A673 (cell line): ENCODE data around the gene RSPH9. TPM values are rescaled to one million over a fixed set of nuclear protein-coding genes. Genes with fewer than 3 reads are reported as not detected.

Experiments
- BruUV-seq: library from RNA; stranded (reverse); fragments of 400-500 nt; replicated peaks from 2 replicates; lab custom pipeline; 2021; lab: Mats Ljungman, UMichigan
- CTCF ChIA-PET: fragments of 300-600 bp; sonication (Branson Sonifier 250); formaldehyde crosslinking; loops from one replicate; lab custom pipeline; 2022; ENCODE audit warnings: antibody characterized with exemption; lab: Charles Lee
- POLR2A ChIA-PET: fragments of 300-600 bp; sonication (Branson Sonifier 250); formaldehyde crosslinking; loops from one replicate; lab custom pipeline; 2022; ENCODE audit warnings: antibody characterized with exemption; ENCODE audit not compliant: low non-redundant PET; lab: Charles Lee
- DNase-seq: peaks from one replicate; pipeline ENCODE4 v3.0.0-alpha.2; 2015; ENCODE audit warnings: low spot score
- H3K27ac ChIP-seq: fragments of 200-600 bp; sonication (generic); 2 replicates; pipeline ENCODE4 v1.5.1; 2016; ENCODE audit warnings: mixed run types, low read depth, mild to moderate bottlenecking, mixed read lengths, antibody characterized with exemption, low read length; ENCODE audit not compliant: poor library complexity, severe bottlenecking
- H3K27me3 ChIP-seq: fragments of 200-600 bp; sonication (generic); replicated peaks from 2 replicates; pipeline ENCODE4 v1.6.1; 2017; ENCODE audit warnings: mixed run types, low read depth, mild to moderate bottlenecking, mixed read lengths, antibody characterized with exemption, low read length; ENCODE audit not compliant: insufficient read depth, poor library complexity
- H3K36me3 ChIP-seq: fragments of 200-600 bp; sonication (generic); 2 replicates; pipeline ENCODE4 v1.6.1; 2016; ENCODE audit warnings: mixed run types, mild to moderate bottlenecking, mixed read lengths, antibody characterized with exemption, low read length; ENCODE audit not compliant: insufficient read depth, poor library complexity, severe bottlenecking
- H3K4me1 ChIP-seq: fragments of 200-600 bp; sonication (generic); 2 replicates; pipeline ENCODE4 v1.6.1; 2017; ENCODE audit warnings: mixed run types, mild to moderate bottlenecking, mixed read lengths, antibody characterized with exemption, low read length; ENCODE audit not compliant: insufficient read depth, poor library complexity, severe bottlenecking
- H3K4me3 ChIP-seq: fragments of 200-600 bp; sonication (generic); 2 replicates; pipeline ENCODE4 v1.5.1; 2016; ENCODE audit warnings: low read depth, mixed run types, mild to moderate bottlenecking, mixed read lengths, low read length; ENCODE audit not compliant: poor library complexity, severe bottlenecking
- H3K9me3 ChIP-seq: fragments of 200-600 bp; sonication (generic); 2 replicates; pipeline ENCODE4 v1.6.1; 2016; ENCODE audit warnings: mixed run types, low read depth, mild to moderate bottlenecking, mixed read lengths, antibody characterized with exemption, low read length; ENCODE audit not compliant: poor library complexity, severe bottlenecking
- EZH2 ChIP-seq: fragments of 200-600 bp; sonication (generic); IDR thresholded peaks from 2 replicates; pipeline ENCODE4 v1.6.1; 2017; ENCODE audit warnings: borderline replicate concordance, low read depth, mild to moderate bottlenecking, mixed read lengths, antibody characterized with exemption, low read length; ENCODE audit not compliant: poor library complexity, severe bottlenecking
- intact Hi-C: fragments of 100-400 bp; cut with micrococcal nuclease; formaldehyde crosslinking; loops from one replicate; pipeline ENCODE4 v1.10.0; 2022; ENCODE audit not compliant: unreplicated experiment
- total RNA-seq: library from RNA; stranded (reverse); gene quantifications from 2 replicates; pipeline ENCODE4 v1.2.3, GENCODE V29; 2021
- TF ChIP-seq, protein P1 (sequence below): fragments of 300-800, 200-600 bp; sonication (generic); conservative IDR thresholded peaks from 2 replicates; pipeline ENCODE4 v1.5.1; 2017; ENCODE audit warnings: low read depth, mild to moderate bottlenecking, antibody characterized with exemption, low read length, moderate library complexity, mixed read lengths

Gene RSPH9
- total RNA-seq, 1 experiment from 2014 or later = 0.11 TPM

DNA sequence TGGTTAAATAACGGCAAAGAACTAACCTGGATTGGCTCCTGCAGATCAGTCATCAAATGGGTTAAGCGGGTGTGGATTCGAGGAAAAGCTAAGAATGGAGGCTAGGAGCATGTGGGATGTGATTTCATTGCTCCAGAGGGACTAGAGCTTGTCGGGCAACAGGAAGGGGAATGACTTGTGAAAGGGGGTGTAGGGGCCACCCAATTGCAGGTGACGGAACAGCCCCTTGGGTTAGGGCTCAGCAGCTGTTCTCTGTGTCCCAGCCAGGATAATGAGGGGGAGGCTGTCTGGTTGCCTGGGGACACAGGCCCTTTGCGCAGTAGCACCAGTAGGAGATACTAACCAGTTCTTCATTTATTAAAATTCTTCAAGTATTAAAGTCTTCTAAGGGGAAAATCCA, 67.7 kb downstream of the RSPH9 start:
- Histone ChIP-seq H3K27ac (no peak overlapping the region), H3K4me1 (peaks cover 47% of the 10 kb centered on the region), H3K9me3 (no peaks in the 10 kb centered on the region), H3K4me3 (no peak overlapping the region), H3K27me3 (no peaks in the 10 kb centered on the region), H3K36me3 (no peaks in the 10 kb centered on the region)
- ChIA-PET POLR2A (no interaction called here), CTCF (interaction anchor here (0.7 kb wide), 2 partner anchors 45 to 51 kb away, joined by 3 to 5 read pairs; no protein-coding TSS in a partner anchor)
- BruUV-seq = no TSS peak
- intact Hi-C loops = no loop called here
- no peak for TF ChIP-seq EZH2
- TF ChIP-seq, protein P1, sequence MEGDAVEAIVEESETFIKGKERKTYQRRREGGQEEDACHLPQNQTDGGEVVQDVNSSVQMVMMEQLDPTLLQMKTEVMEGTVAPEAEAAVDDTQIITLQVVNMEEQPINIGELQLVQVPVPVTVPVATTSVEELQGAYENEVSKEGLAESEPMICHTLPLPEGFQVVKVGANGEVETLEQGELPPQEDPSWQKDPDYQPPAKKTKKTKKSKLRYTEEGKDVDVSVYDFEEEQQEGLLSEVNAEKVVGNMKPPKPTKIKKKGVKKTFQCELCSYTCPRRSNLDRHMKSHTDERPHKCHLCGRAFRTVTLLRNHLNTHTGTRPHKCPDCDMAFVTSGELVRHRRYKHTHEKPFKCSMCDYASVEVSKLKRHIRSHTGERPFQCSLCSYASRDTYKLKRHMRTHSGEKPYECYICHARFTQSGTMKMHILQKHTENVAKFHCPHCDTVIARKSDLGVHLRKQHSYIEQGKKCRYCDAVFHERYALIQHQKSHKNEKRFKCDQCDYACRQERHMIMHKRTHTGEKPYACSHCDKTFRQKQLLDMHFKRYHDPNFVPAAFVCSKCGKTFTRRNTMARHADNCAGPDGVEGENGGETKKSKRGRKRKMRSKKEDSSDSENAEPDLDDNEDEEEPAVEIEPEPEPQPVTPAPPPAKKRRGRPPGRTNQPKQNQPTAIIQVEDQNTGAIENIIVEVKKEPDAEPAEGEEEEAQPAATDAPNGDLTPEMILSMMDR = no peak
- no peak for DNase-seq

DNA sequence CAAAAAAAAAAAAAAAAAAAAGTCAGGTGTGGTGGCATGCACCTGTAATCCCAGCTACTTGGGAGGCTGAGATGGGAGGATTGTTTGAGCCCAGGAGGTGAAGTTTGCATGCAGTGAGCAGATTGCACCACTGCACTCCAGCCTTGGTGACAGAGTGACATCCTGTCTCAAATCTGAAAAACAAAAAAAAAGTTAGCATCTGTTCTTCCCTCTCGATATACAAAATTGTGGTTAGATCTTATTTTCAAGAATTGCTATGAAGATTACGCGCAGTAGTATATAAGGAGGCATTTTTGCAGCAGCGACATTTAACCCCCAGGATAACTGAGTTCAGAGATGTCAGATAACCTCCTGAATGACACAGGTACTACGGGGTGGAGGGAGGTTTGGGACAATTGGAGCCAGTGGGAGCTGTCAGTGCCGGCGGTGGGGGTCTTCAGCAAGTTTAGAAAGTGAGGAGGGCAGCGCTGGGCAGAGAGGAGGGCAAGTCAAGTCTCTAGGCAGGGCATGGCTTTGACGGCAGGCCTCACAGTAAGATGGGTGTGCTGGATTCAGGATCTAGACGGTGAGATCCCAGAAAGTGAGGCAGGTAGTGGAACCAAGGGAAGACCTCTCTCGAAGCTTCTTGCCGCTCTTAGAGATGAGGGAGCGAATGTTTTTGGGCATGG, 68.9 kb downstream of the RSPH9 start:
- no TSS peak for BruUV-seq
- intact Hi-C loops = no loop called here
- CTCF ChIA-PET = no interaction called here
- Histone ChIP-seq H3K4me1 (peaks cover 47% of the 10 kb centered on the region), H3K27me3 (no peaks in the 10 kb centered on the region), H3K9me3 (no peaks in the 10 kb centered on the region), H3K4me3 (no peak overlapping the region), H3K27ac (peak overlapping the region; percentile 74), H3K36me3 (no peaks in the 10 kb centered on the region)
- POLR2A ChIA-PET = interaction anchor here (0.6 to 0.7 kb wide), 2 partner anchors 9 to 11 kb away, joined by 4 to 13 read pairs; no protein-coding TSS in a partner anchor
- no peak for DNase-seq
- TF ChIP-seq EZH2 = no peak
- TF ChIP-seq, protein P1 = no peak

DNA sequence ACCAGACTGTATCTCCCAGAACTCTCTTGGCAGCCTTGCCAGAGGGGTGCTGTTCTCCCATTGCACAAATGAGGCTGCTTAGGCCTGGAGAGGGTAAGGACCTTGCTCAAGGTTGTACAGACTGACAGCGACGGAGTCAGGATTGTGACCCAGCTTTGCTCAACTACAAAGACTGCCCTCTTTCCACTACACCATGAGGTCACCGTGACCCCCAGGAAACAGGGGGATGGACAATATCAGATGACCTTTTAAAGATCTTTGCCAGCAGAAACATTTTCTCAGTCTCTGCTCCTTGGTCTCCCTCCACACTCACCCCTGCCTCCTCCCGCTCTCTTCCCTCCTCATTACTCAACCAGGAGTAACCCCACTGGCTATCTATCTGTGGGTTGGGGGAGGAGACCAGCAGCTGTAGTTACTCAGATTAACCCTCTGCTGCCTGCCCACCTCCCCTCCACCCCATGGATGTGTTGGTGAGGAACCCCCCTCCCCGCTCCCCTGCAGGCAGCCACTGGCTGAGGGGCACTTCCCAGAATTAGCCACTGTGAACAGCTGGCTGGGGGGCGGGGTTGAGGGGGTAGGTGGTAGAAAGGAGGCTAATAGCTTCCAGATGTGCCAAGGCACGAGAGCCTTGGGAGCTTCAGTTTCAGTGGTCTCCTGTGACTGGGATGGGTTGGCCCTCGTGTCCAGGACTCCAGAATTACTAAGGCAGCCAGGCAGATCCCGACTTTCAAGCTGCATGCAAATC, 69.6 kb downstream of the RSPH9 start:
- POLR2A ChIA-PET = no interaction called here
- DNase-seq = peak; percentile 84

More for the DNA sequence above, 69.6 kb downstream of the RSPH9 start:
- H3K27me3 ChIP-seq = no peaks in the 10 kb centered on the region
- no peaks in the 10 kb centered on the region for H3K9me3 ChIP-seq
- peak overlapping the region; percentile 74 for H3K27ac ChIP-seq
- no peak overlapping the region for H3K4me3 ChIP-seq
- no TSS peak for BruUV-seq
- H3K36me3 ChIP-seq = no peaks in the 10 kb centered on the region
- intact Hi-C loops = no loop called here
- CTCF ChIA-PET = interaction anchor here (0.5 kb wide), 1 partner anchor 359 kb away, joined by 3 read pairs; no protein-coding TSS in a partner anchor
- H3K4me1 ChIP-seq = peaks cover 42% of the 10 kb centered on the region
- TF ChIP-seq, protein P1 = no peak
- no peak for TF ChIP-seq EZH2
